ENCODE measurements around the gene CCDC92B.

DNA sequence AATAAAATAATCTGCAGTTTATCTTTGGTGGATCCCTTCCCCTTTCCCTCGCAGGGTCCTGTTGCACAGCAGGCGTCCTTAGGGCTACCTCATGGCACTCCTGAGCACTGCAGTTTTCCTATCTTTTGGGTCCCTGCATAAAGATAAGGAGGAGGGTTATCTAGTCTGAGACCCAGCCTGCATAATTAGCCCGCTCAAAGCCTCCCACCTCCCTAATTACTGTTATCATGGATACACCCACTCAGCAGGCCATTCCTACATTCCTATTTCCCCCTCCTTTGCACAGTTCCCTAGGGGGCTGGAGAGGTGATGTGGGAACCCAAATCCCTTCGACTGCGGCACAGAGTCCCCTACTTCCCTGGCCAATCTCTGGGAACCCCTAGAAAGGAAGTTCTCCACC lies 32.8 kb downstream of the CCDC92B start:
- TF ChIP-seq EZH2 (IDR thresholded peaks at IDR 0.05; ENCODE audit: insufficient read depth, poor library complexity, severe bottlenecking): no peak
- TF ChIP-seq EZH2phosphoT487 (IDR thresholded peaks at IDR 0.05; ENCODE audit: insufficient read depth, low read depth): no peak
